HepG2 (cell line): Measurements from ENCODE around the gene PLCD4. TPM values are rescaled to one million over a fixed set of nuclear protein-coding genes. Genes with fewer than 3 reads are reported as not detected.
A peak's percentile ranks its signal among the peaks of the same experiment; 100 is the strongest.

ENCODE experiments used
- AHDC1 ChIP-seq: sonication (generic); formaldehyde crosslinking; IDR thresholded peaks from 2 replicates; pipeline ENCODE4 v1.5.1; 2020; ENCODE audit warnings: mild to moderate bottlenecking, missing genetic modification reagents, borderline replicate concordance
- ATF1 ChIP-seq: IDR thresholded peaks from 2 replicates; pipeline ENCODE4 v1.6.1; 2016; ENCODE audit warnings: mild to moderate bottlenecking, control low read depth
- BHLHE40 ChIP-seq: IDR thresholded peaks from 2 replicates; pipeline ENCODE4 v1.6.1; 2011; ENCODE audit warnings: low read length, improper control_type of control experiment
- CC2D1A ChIP-seq: sonication (generic); formaldehyde crosslinking; IDR thresholded peaks from 2 replicates; pipeline ENCODE4 v1.8.1; 2023; ENCODE audit warnings: mild to moderate bottlenecking, missing genetic modification reagents
- E2F1 ChIP-seq: sonication (generic); formaldehyde crosslinking; IDR thresholded peaks from 2 replicates; pipeline ENCODE4 v1.5.0; 2020; ENCODE audit warnings: missing genetic modification reagents
- GMEB1 ChIP-seq: sonication (generic); formaldehyde crosslinking; IDR thresholded peaks from 2 replicates; pipeline ENCODE4 v1.5.1; 2020; ENCODE audit warnings: missing genetic modification reagents, mild to moderate bottlenecking, borderline replicate concordance
- IRF2 ChIP-seq: IDR thresholded peaks from 2 replicates; pipeline ENCODE4 v1.6.1; 2018; ENCODE audit warnings: missing genetic modification reagents, missing compliant biosample characterization
- MBNL3 ChIP-seq: fragments of 250-450 bp; sonication (Bioruptor Pico); conservative IDR thresholded peaks from 2 replicates; pipeline ENCODE4 v1.8.0; 2022; ENCODE audit warnings: mild to moderate bottlenecking, inconsistent platforms
- MTF1 ChIP-seq: sonication (generic); formaldehyde crosslinking; IDR thresholded peaks from 2 replicates; pipeline ENCODE4 v1.5.0; 2020; ENCODE audit warnings: missing genetic modification reagents
- NCOA1 ChIP-seq: sonication (generic); formaldehyde crosslinking; IDR thresholded peaks from 2 replicates; pipeline ENCODE4 v1.9.0; 2021; ENCODE audit warnings: missing genetic modification reagents
- NFATC3 ChIP-seq: sonication (generic); formaldehyde crosslinking; IDR thresholded peaks from 2 replicates; pipeline ENCODE4 v1.5.1; 2020; ENCODE audit warnings: mild to moderate bottlenecking, missing genetic modification reagents
- NFKB2 ChIP-seq: sonication (generic); formaldehyde crosslinking; IDR thresholded peaks from 2 replicates; pipeline ENCODE4 v1.4.0; 2020; ENCODE audit warnings: missing genetic modification reagents, borderline replicate concordance
- SMC3 ChIP-seq: IDR thresholded peaks from 2 replicates; pipeline ENCODE4 v1.6.1; 2011; ENCODE audit warnings: low read length, improper control_type of control experiment
- SP4 ChIP-seq: sonication (generic); formaldehyde crosslinking; IDR thresholded peaks from 2 replicates; pipeline ENCODE4 v1.8.1; 2023; ENCODE audit warnings: mild to moderate bottlenecking, missing genetic modification reagents
- TCF7L2 ChIP-seq: IDR thresholded peaks from 2 replicates; pipeline ENCODE4 v1.6.1; 2011; ENCODE audit warnings: mild to moderate bottlenecking, low read depth, low read length, moderate library complexity
- ZFP62 ChIP-seq: sonication (generic); formaldehyde crosslinking; IDR thresholded peaks from 2 replicates; pipeline ENCODE4 v1.4.0; 2020; ENCODE audit warnings: missing genetic modification reagents
- ZFP91 ChIP-seq: sonication (generic); formaldehyde crosslinking; IDR thresholded peaks from 2 replicates; pipeline ENCODE4 v1.9.0; 2022; ENCODE audit warnings: missing genetic modification reagents, mild to moderate bottlenecking, borderline replicate concordance
- ZNF547 ChIP-seq: sonication (generic); formaldehyde crosslinking; IDR thresholded peaks from 2 replicates; pipeline ENCODE4 v1.5.1; 2020; ENCODE audit warnings: mild to moderate bottlenecking, missing genetic modification reagents
- ZNF576 ChIP-seq: sonication (generic); formaldehyde crosslinking; IDR thresholded peaks from 2 replicates; pipeline ENCODE4 v1.4.0; 2020; ENCODE audit warnings: mild to moderate bottlenecking, missing genetic modification reagents
- ZNF883 ChIP-seq: sonication (generic); formaldehyde crosslinking; IDR thresholded peaks from 2 replicates; pipeline ENCODE4 v1.5.1; 2020; ENCODE audit warnings: mild to moderate bottlenecking, missing genetic modification reagents; ENCODE audit errors: not compliant biosample characterization
- polyA plus RNA-seq, 8 experiments: library from polyadenylated mRNA; depleted of rRNA in 3 of 8; stranded (reverse) in 7 of 8; unstranded in 1 of 8; fragments of >200 nt; fragmentation: Illumina TruSeq in 4 of 8; extraction: Trizol in 4 of 8; gene quantifications; 2 replicates each; pipeline versions ENCODE4 v1.2.1 to v1.2.3, GENCODE V29; 2011 to 2016; ENCODE audit warnings: low read depth in 4 of 8, missing spikeins in 1 of 8, mixed read lengths in 1 of 8; ENCODE audit not compliant: insufficient read depth in 1 of 8
- total RNA-seq, 5 experiments: library from RNA; depleted of rRNA; stranded (reverse); fragments of >200 nt; fragmentation: Illumina TruSeq; extraction: Trizol; gene quantifications; 2 replicates each; pipeline ENCODE4 v1.2.3, GENCODE V29; 2016; ENCODE audit warnings: low read depth in 1 of 5

PLCD4 gene
- total and polyA plus RNA-seq, 2 of the 13 experiments (the other 11 are each of a cell fraction or from before 2014, with no cell fraction given), result 0.26 TPM; not detected in 1

GRCh38 chr2:218648088-218648786, 40.5 kb downstream of the PLCD4 start (continued):
- no peak for TF ChIP-seq ZNF576 (CRISPR knock-in tag)
- no peak for TF ChIP-seq MBNL3 (CRISPR knock-in tag)
- TF ChIP-seq NCOA1, result no peak
- no peak for TF ChIP-seq TCF7L2
- TF ChIP-seq NFATC3, result no peak
- no peak for TF ChIP-seq ZNF547 (CRISPR knock-in tag)
- no peak for TF ChIP-seq NFKB2 (CRISPR knock-in tag)
- TF ChIP-seq AHDC1 (CRISPR knock-in tag), result no peak
- TF ChIP-seq IRF2 (CRISPR knock-in tag), result 0 out of 2 replicates have a peak, but pooled peaks have one; percentile 29
- no peak for TF ChIP-seq BHLHE40
- peak; percentile 46; the same call in 1 of the 2 replicates for TF ChIP-seq ZFP91 (CRISPR knock-in tag)
- TF ChIP-seq ZFP62 (CRISPR knock-in tag), result no peak
- TF ChIP-seq CC2D1A, result no peak
- TF ChIP-seq GMEB1 (CRISPR knock-in tag), result no peak
- peak; percentile 88 for TF ChIP-seq SMC3
- no peak for TF ChIP-seq ATF1
- no peak for TF ChIP-seq E2F1 (CRISPR knock-in tag)
- no peak for TF ChIP-seq SP4
- peak; percentile 70 for TF ChIP-seq ZNF883 (CRISPR knock-in tag)
- no peak for TF ChIP-seq MTF1
